OCI-LY7 (cell line): ENCODE measurements around the gene MMAA. TPM values are rescaled to one million over a fixed set of nuclear protein-coding genes. Genes with fewer than 3 reads are reported as not detected.

Source experiments
- BruUV-seq: library from RNA; stranded (reverse); fragments of 400-500 nt; replicated peaks from 2 replicates; lab custom pipeline; 2021; lab: Mats Ljungman, UMichigan
- CTCF ChIA-PET: fragments of 300-600 bp; sonication (Branson Sonifier 250); formaldehyde crosslinking; loops from one replicate; lab custom pipeline; 2022; ENCODE audit warnings: antibody characterized with exemption; ENCODE audit not compliant: unreplicated experiment; lab: Charles Lee
- POLR2A ChIA-PET: fragments of 300-600 bp; sonication (Branson Sonifier 250); formaldehyde crosslinking; loops from one replicate; lab custom pipeline; 2022; ENCODE audit warnings: antibody characterized with exemption; lab: Charles Lee
- DNase-seq: peaks from one replicate; pipeline ENCODE4 v3.0.0-alpha.2; 2015; ENCODE audit warnings: low spot score
- H2AFZ ChIP-seq: fragments of 200-600 bp; sonication (generic), shearing (Covaris generic); 2 replicates; pipeline ENCODE4 v1.6.1; 2014; ENCODE audit warnings: mild to moderate bottlenecking, antibody characterized with exemption, low read length, moderate library complexity
- H3K27ac ChIP-seq: fragments of 200-600 bp; sonication (generic); 2 replicates; pipeline ENCODE4 v1.5.1; 2014; ENCODE audit warnings: mixed run types, low read depth, mild to moderate bottlenecking, moderate library complexity, low read length, inconsistent platforms; ENCODE audit not compliant: poor library complexity, severe bottlenecking
- H3K36me3 ChIP-seq: fragments of 200-600 bp; sonication (generic); 2 replicates; pipeline ENCODE4 v1.6.1; 2014; ENCODE audit warnings: mild to moderate bottlenecking, antibody characterized with exemption, low read length, moderate library complexity, mixed read lengths; ENCODE audit not compliant: insufficient read depth
- H3K4me1 ChIP-seq: fragments of 200-600 bp; sonication (generic); 2 replicates; pipeline ENCODE4 v1.5.1; 2014; ENCODE audit warnings: mild to moderate bottlenecking, low read length; ENCODE audit not compliant: insufficient read depth, poor library complexity, severe bottlenecking
- H3K4me2 ChIP-seq: fragments of 200-600 bp; sonication (generic); 2 replicates; pipeline ENCODE4 v1.6.1; 2014; ENCODE audit warnings: mild to moderate bottlenecking, low read length
- H3K4me3 ChIP-seq: fragments of 200-600 bp; sonication (generic); 2 replicates; pipeline ENCODE4 v1.5.1; 2014; ENCODE audit warnings: mild to moderate bottlenecking, low read depth, low read length; ENCODE audit not compliant: poor library complexity, severe bottlenecking
- H3K79me2 ChIP-seq: fragments of 200-600 bp; sonication (generic); 2 replicates; pipeline ENCODE4 v1.6.1; 2016; ENCODE audit warnings: low read depth, mild to moderate bottlenecking, low read length, moderate library complexity, mixed read lengths; ENCODE audit not compliant: insufficient read depth
- H3K9me2 ChIP-seq: fragments of 200-600 bp; sonication (generic); 2 replicates; pipeline ENCODE4 v1.6.1; 2016; ENCODE audit warnings: mild to moderate bottlenecking, low read length, mixed read lengths; ENCODE audit not compliant: insufficient read depth
- H3K9me3 ChIP-seq: fragments of 200-600 bp; sonication (generic); 2 replicates; pipeline ENCODE4 v1.6.1; 2014; ENCODE audit warnings: mild to moderate bottlenecking, mixed run types, low read length, mixed read lengths
- H4K20me1 ChIP-seq: fragments of 200-600 bp; sonication (generic); 2 replicates; pipeline ENCODE4 v1.6.1; 2014; ENCODE audit warnings: mild to moderate bottlenecking, antibody characterized with exemption, low read length, moderate library complexity, mixed read lengths; ENCODE audit not compliant: insufficient read depth
- EZH2phosphoT487 ChIP-seq: fragments of 200-600 bp; sonication (generic); IDR thresholded peaks from 2 replicates; pipeline ENCODE4 v1.6.1; 2018; ENCODE audit warnings: low read depth, borderline replicate concordance, mild to moderate bottlenecking, mixed run types, antibody characterized with exemption, low read length, moderate library complexity, mixed read lengths
- intact Hi-C: fragments of 100-400 bp; cut with micrococcal nuclease; formaldehyde crosslinking; loops from one replicate; pipeline ENCODE4 v1.10.0; 2022; ENCODE audit not compliant: unreplicated experiment
- total RNA-seq, 2 experiments: library from RNA; depleted of rRNA in 1 of 2; stranded (reverse); fragments of >200 nt in 1 of 2; shearing (Covaris generic) in 1 of 2; gene quantifications; 2 replicates each; pipeline ENCODE4 v1.2.3, GENCODE V29; 2014 to 2022
- TF ChIP-seq, protein P1 (sequence below): fragments of 200-600 bp; sonication (generic); conservative IDR thresholded peaks from 2 replicates; pipeline ENCODE4 v1.5.1; 2014; ENCODE audit warnings: mild to moderate bottlenecking, antibody characterized with exemption, low read length, moderate library complexity, mixed read lengths

The MMAA gene
- total RNA-seq, 2 experiments from 2014 or later, result 2.5 to 5.4 TPM

GRCh38 chr4:145626623-145626982, 7.4 kb downstream of the MMAA start:
- no TSS peak for BruUV-seq
- DNase-seq, result no peak
- Histone ChIP-seq H2AFZ (no peak overlapping the region), H3K4me3 (no peak overlapping the region), H3K4me1 (peaks cover 8% of the 10 kb centered on the region), H3K4me2 (no peak overlapping the region), H4K20me1 (no peaks in the 10 kb centered on the region), H3K9me3 (peaks cover 4% of the 10 kb centered on the region; the same call in 1 of the 2 replicates), H3K36me3 (peaks cover 11% of the 10 kb centered on the region), H3K9me2 (no peaks in the 10 kb centered on the region), H3K27ac (no peak overlapping the region), H3K79me2 (no peaks in the 10 kb centered on the region)
- POLR2A ChIA-PET, result interaction anchor here (0.6 to 1.2 kb wide), 2 partner anchors 17 to 237 kb away, joined by 3 read pairs; no protein-coding TSS in a partner anchor
- TF ChIP-seq, protein P1, sequence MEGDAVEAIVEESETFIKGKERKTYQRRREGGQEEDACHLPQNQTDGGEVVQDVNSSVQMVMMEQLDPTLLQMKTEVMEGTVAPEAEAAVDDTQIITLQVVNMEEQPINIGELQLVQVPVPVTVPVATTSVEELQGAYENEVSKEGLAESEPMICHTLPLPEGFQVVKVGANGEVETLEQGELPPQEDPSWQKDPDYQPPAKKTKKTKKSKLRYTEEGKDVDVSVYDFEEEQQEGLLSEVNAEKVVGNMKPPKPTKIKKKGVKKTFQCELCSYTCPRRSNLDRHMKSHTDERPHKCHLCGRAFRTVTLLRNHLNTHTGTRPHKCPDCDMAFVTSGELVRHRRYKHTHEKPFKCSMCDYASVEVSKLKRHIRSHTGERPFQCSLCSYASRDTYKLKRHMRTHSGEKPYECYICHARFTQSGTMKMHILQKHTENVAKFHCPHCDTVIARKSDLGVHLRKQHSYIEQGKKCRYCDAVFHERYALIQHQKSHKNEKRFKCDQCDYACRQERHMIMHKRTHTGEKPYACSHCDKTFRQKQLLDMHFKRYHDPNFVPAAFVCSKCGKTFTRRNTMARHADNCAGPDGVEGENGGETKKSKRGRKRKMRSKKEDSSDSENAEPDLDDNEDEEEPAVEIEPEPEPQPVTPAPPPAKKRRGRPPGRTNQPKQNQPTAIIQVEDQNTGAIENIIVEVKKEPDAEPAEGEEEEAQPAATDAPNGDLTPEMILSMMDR, result no peak
- TF ChIP-seq EZH2phosphoT487, result no peak
- CTCF ChIA-PET, result no interaction called here
- intact Hi-C loops, result no loop called here

GRCh38 chr4:145635117-145635516, 15.9 kb downstream of the MMAA start:
- CTCF ChIA-PET, result no interaction called here
- Histone ChIP-seq H3K4me3 (no peak overlapping the region), H3K9me2 (no peaks in the 10 kb centered on the region), H3K4me2 (no peak overlapping the region), H2AFZ (no peak overlapping the region), H4K20me1 (no peaks in the 10 kb centered on the region), H3K27ac (no peak overlapping the region), H3K4me1 (no peaks in the 10 kb centered on the region), H3K79me2 (no peaks in the 10 kb centered on the region), H3K36me3 (no peaks in the 10 kb centered on the region), H3K9me3 (no peaks in the 10 kb centered on the region)
- no peak for TF ChIP-seq EZH2phosphoT487
- TF ChIP-seq, protein P1, result no peak
- POLR2A ChIA-PET, result interaction anchor here (0.6 to 1.4 kb wide), 3 partner anchors 10 to 951 kb away, joined by 3 read pairs; no protein-coding TSS in a partner anchor
- intact Hi-C loops, result no loop called here
- no TSS peak for BruUV-seq
- no peak for DNase-seq

DNA sequence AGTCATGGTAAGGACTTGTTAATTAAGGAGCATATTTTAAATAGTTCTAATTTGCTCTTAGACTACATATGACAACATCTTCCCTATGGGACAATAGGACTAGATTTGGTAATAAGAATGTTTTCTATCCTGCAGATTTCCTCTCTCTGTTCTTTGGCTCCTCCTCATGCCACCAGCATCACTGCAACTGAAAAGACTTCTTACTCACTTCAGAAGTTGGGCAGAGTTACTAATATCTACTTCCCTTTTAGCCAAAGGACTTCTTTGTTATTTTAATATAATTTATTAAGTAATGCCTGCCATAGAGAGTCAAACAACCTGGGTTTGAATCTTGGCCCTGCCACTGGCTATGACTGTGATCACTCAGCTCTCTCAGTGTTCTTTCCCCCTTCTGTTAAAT, 16.4 kb downstream of the MMAA start:
- ChIA-PET POLR2A (interaction anchor here (0.6 to 1.4 kb wide), 4 partner anchors 9 to 951 kb away, joined by 3 read pairs; no protein-coding TSS in a partner anchor), CTCF (no interaction called here)
- no peaks in the 10 kb centered on the region for H3K4me1 ChIP-seq
- no peaks in the 10 kb centered on the region for H3K79me2 ChIP-seq
- no peak for DNase-seq
- H3K9me3 ChIP-seq, result no peaks in the 10 kb centered on the region
- H3K4me3 ChIP-seq, result no peak overlapping the region
- H3K9me2 ChIP-seq, result no peaks in the 10 kb centered on the region
- H3K27ac ChIP-seq, result no peak overlapping the region
- intact Hi-C loops, result no loop called here
- BruUV-seq, result no TSS peak
- H2AFZ ChIP-seq, result no peak overlapping the region
- H4K20me1 ChIP-seq, result no peaks in the 10 kb centered on the region
- H3K4me2 ChIP-seq, result no peak overlapping the region
- TF ChIP-seq, protein P1, result no peak
- no peak for TF ChIP-seq EZH2phosphoT487
- H3K36me3 ChIP-seq, result no peaks in the 10 kb centered on the region; the same call in 1 of the 2 replicates
